ENCODE measurements around the gene NAALADL2. TPM values are rescaled to one million over a fixed set of nuclear protein-coding genes. Genes with fewer than 3 reads are reported as not detected.

Gene NAALADL2
- total and polyA plus RNA-seq, 2 of the 13 experiments (the other 11 are each of a cell fraction or from before 2014, with no cell fraction given): 0.08 TPM; not detected in 1

- DNase-seq (ENCODE audit: low spot score) (no peak), FAIRE-seq (no peak), ATAC-seq (no peak)
- POLR2A ChIA-PET: no interaction called here
- Histone ChIP-seq H2AFZ (ENCODE audit: low read length) (no peak overlapping the region), H3K79me2 (ENCODE audit: insufficient read depth, low read length) (no peaks in the 10 kb centered on the region), H3K36me3 (replicated peaks in 1 of 2; ENCODE audit: control insufficient read depth in 1 of 2, insufficient read depth in 2 of 2, low read length in 2 of 2) (no peaks in the 10 kb centered on the region), H3K27me3 (ENCODE audit: control insufficient read depth in 1 of 2, insufficient read depth in 2 of 2, low read length in 2 of 2) (no peaks in the 10 kb centered on the region; a peak in 1 of 5 replicates), H3K27ac (ENCODE audit: extremely low read length, insufficient read depth, low read length) (no peak overlapping the region), H3K9me3 (ENCODE audit: low read length) (no peaks in the 10 kb centered on the region), H4K20me1 (ENCODE audit: insufficient read depth, low read length) (no peaks in the 10 kb centered on the region), H3K9ac (ENCODE audit: insufficient read depth, low read depth, low read length) (no peak overlapping the region), H3K4me1 (ENCODE audit: insufficient read depth, low read length) (no peaks in the 10 kb centered on the region), H3K4me2 (ENCODE audit: low read depth, low read length) (no peak overlapping the region), H3K4me3 (replicated peaks in 1 of 3; ENCODE audit: insufficient read depth in 1 of 3, low read depth in 2 of 3, low read length in 3 of 3) (no peak overlapping the region)
- in situ Hi-C loops (cut with HindIII; ENCODE audit: extremely low pct_ligation_motif_present, low pct_unique_long_range_greater_than_20kb): no loop called here
- WGBS (ENCODE audit: low lambda C conversion rate): 0% methylated on average over 2 of the region's 2 CpGs
- CTCF ChIA-PET (ENCODE audit: low intra/inter-chr PET ratio, low total read pairs): no interaction called here
- no TSS peak for BruUV-seq (replicated peaks)
- TF ChIP-seq DRAP1 (CRISPR knock-in tag; IDR thresholded peaks at IDR 0.05): no peak
- TF ChIP-seq IRF9 (CRISPR knock-in tag; IDR thresholded peaks at IDR 0.05; ENCODE audit: borderline replicate concordance): no peak
- no peak for TF ChIP-seq ATF4 (CRISPR knock-in tag; IDR thresholded peaks at IDR 0.05)
- TF ChIP-seq RELA (CRISPR knock-in tag; IDR thresholded peaks at IDR 0.05): no peak
- TF ChIP-seq ZNF547 (CRISPR knock-in tag; IDR thresholded peaks at IDR 0.05): no peak
- no peak for TF ChIP-seq KMT2B (CRISPR knock-in tag; IDR thresholded peaks at IDR 0.05)
- TF ChIP-seq ZBED4 (CRISPR knock-in tag; IDR thresholded peaks at IDR 0.05; ENCODE audit: borderline replicate concordance): no peak
- TF ChIP-seq KDM3A (CRISPR knock-in tag; IDR thresholded peaks at IDR 0.05; ENCODE audit: low read depth): no peak
- no peak for TF ChIP-seq YY1 (IDR thresholded peaks at IDR 0.05; ENCODE audit: insufficient read depth, insufficient replicate concordance, low read depth, low read length)
- TF ChIP-seq CENPT (CRISPR knock-in tag; IDR thresholded peaks at IDR 0.05; ENCODE audit: low read depth): no peak
- no peak for TF ChIP-seq ZNF740 (CRISPR knock-in tag; IDR thresholded peaks at IDR 0.05)
- TF ChIP-seq ZSCAN31 (CRISPR knock-in tag; IDR thresholded peaks at IDR 0.05; ENCODE audit: low read depth): no peak
- TF ChIP-seq ZNF766 (CRISPR knock-in tag; IDR thresholded peaks at IDR 0.05; ENCODE audit: borderline replicate concordance): no peak
- TF ChIP-seq ZNF180 (CRISPR knock-in tag; IDR thresholded peaks at IDR 0.05; ENCODE audit: borderline replicate concordance, low read depth): no peak
- no peak for TF ChIP-seq SNAPC5 (CRISPR knock-in tag; IDR thresholded peaks at IDR 0.05; ENCODE audit: borderline replicate concordance)
- TF ChIP-seq HIVEP1 (CRISPR knock-in tag; IDR thresholded peaks at IDR 0.05): no peak
- TF ChIP-seq HDAC1 (CRISPR knock-in tag; IDR thresholded peaks at IDR 0.05): no peak
- intact Hi-C loops (cut with micrococcal nuclease; ENCODE audit: unreplicated experiment): no loop called here
Measured at GRCh38 chr3:175153595-175153994, 294.5 kb downstream of the NAALADL2 start.
